GM19455 (cell line): ENCODE measurements around the gene ZNF219.

Source experiments
- ATAC-seq: cut with Tn5 transposase; IDR thresholded peaks from one replicate; pipeline ENCODE4 v1.9.1; 2021; ENCODE audit not compliant: unreplicated experiment

Gene ZNF219

DNA sequence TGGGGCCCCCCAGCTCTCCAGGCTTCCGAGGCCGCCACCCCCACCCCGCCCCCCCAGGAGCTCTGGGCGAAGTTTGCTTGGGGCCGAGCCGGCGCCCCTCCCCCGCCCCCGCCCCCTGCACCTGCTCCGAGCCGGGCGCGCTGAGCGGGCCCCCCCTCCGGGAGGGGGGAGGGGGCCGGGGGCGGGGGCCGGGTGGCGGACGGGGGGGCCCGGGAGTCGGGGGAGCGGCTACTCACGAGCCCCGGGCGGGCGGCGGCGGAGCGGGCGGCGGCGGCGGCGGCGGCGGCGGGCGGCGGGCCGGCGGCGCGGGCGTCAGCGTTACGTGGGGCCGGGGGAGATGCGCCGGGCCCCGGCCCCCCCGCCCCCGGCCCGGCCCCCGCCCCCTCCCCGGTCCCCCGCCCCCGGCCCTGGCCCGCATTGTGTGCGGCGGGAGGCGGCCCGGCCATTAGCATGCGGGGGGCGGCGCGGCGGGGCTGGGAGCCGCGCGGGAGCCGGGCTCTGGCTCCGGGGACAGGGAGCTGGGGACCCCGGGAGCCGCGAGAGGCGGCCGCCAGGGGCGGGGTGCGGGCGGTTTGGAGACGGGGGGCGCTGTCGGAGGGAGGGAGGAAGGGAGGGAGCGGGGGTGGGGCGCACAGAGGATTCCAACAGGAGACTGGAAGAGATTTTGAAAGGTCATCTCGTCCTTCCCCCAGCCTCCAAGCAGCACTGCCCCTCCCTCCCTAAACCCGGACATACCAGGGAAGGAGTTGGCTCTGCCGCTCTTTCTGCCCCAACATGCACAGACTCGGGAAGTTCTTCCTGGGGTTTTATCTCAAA, at the start of gene ZNF219:
Gene ZNF219, minus strand, starts transcription at position 580 of the 816 bp plus-strand sequence. CDS start 5,064 bp downstream, outside the sequence.
- ATAC-seq = no peak

DNA sequence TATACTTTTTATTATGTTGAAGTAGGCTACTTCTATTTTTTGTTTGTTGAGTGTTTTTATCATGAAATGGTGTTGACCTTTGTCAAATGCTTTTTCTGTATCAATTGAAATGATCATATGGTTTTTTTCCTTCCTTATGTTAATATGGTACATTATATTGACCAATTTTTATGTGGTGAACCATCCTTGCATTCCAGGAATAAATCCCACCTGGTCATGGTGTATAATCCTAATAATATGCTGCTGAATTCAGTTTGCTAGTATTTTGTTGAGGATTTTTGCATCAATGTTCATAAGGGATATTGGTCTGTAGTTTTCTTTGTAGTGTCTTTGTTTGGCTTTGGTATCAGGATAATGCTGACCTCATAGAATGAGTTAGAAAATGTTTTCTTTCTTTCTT, 47.0 kb upstream of the ZNF219 start:
- ATAC-seq = no peak

DNA sequence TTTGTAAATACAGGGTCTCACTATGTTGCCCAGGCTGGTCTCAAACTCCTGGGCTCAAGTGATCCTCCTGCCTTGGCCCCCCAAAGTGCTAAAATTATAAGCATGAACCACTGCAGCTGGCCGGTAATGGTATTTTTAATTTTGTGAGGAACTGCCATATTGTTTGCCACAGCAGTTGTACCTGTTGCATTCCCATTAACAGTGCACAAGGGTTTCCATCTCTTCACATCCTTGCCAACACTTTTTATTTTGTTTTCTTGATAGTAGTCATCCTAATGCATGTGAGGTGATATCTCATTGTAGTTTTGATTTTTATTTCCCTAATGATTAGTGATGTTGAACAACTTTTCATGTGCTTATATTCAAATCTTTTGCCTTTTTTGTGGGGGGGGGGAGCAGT, 43.9 kb upstream of the ZNF219 start:
- no peak for ATAC-seq

DNA sequence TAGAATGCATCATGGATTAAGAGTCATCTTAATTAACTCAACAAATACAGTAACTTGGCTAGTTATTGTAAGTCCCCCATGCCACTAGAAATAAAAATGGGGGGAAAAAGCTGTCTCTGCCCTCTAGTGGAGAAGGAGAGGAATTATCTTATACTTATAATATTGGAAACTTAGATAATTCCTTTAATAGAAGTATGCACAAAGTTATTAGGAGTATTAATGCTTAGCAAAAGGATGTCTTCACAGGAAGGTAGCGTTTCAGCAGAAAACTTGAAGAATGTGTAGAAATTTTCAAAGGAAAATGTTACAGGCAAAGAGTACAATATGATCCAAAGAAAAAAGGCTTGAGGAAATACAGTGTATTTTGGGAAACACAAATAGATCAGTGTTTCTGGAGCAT, 37.6 kb upstream of the ZNF219 start:
- ATAC-seq = no peak

DNA sequence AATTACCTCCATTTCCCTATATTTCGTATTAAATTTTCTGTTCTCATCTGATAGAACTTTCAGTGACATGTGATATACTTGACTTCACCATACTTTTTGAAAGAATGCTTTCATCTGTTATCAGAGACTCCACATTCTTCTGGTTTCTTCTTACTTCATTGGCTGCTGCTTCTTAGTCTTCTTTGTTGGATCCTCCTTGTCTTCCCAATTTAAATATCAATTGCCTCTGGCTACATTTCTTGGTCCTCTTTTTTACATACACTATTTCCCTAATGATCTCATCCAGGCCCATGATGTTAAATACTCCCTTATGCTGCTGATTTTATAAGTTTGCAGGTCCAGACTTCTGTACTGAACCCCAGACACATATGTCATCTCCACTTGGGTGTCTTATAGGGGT, 35.4 kb upstream of the ZNF219 start:
- no peak for ATAC-seq

DNA sequence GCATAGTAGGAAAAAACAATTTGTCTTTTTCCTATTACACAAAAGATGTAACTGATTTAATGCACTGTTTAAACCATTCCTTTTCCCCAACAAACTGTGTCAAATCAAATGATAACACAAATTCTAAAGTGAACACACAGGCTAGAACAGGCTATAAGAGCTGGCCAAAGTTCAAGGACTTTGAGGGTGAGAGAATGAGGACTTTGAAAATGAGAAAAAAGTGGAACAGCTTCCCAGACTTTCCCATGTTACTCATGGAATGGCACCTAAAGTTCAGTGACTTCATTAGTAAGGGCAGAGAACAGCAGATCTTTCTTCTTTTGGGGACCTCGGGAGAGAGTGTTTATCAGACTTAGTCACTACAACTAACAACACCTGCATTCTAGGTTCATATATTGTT, 25.0 kb upstream of the ZNF219 start:
- ATAC-seq = no peak

DNA sequence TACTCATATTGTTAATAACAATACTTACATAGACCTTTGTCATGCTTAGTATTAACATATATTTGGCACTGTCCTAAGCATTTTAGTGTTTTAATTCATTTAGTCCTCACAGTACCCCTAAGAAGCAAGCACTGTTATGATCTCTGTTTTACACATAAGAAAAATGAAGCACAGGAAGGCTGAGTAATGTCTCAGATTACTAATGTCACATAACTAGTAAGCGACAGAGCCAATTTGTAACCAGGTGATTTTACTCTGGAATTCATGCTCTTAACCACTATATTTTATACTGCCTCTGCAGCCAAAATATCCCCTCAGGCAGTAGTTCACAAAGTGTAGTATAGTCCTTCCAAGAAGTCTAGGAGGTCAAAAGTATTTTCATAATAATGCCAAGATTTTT, 22.7 kb upstream of the ZNF219 start:
- ATAC-seq = no peak

DNA sequence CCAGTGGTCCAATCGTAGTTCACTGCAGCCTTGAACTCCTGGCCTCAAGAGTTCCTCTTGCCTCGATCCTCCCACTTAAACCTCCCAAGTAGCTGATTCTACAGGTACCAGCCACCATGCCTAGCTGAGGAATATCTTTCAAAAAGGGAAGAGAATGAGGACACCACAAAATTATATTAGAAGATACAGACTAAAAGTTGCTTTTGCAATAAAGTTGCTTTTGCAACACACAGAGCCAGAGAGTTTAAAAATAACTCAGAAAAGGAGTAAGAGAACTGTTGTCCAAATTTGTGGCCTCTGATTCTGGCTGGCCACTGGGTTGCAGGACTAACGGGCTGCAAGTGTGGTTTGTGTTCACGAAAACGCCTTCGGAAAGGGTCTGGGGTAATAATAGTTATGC, 22.2 kb upstream of the ZNF219 start:
- no peak for ATAC-seq

DNA sequence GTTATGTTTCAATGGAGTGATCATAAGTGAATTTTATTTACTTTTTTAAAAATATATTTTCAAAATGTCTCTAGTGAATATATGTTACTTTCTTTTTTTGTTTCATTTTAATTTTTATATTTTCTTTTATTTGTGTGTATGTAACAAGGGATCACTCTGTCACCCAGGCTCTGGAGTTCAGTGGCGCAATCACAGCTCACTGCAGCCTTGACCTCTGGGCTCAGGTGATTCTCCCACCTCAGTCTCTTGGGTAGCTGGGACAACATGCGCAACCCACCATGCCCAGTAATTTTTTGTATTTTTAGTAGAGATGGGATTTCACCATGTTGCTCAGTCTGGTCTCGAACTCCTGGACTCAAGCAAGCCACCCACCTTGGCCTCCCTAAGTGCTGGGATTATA, 20.5 kb upstream of the ZNF219 start:
- ATAC-seq = no peak

DNA sequence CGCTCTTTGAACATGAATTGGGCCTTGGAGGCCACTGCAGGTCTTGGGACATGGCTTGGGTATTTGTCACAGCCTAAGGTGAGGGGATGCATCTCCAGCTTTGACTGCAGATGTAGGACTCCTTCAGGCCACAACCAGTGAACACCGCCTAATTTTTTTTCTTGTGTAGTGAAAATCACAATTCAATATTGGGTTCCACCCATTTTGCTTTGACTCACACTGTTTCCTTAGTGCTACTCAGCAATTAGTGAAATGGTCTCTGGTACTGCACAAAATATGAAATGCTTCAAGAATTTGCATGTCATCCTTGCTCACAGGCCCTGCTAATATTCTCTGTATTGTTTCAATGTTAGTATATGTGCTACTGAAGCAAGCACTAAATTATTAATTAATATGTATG, 14.9 kb upstream of the ZNF219 start:
- no peak for ATAC-seq

DNA sequence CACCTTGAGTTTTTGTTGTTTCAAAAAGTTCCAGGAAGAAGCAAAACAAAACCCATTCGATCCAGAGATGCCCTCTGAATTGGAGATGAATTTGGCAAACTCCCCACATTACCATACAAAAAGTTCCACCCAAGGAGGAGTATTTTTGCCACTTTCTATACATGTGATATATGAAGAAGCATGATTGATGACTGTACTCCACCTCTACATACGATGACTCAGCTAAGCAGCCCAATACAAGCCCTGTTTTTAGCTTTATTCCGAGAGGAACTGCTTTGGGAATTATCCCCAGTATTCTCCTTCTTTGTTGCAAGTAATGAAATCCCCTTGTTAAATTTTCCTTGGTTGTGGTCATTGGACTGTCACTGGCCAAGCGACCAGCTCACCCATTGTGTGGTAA, 13.8 kb upstream of the ZNF219 start:
- no peak for ATAC-seq

DNA sequence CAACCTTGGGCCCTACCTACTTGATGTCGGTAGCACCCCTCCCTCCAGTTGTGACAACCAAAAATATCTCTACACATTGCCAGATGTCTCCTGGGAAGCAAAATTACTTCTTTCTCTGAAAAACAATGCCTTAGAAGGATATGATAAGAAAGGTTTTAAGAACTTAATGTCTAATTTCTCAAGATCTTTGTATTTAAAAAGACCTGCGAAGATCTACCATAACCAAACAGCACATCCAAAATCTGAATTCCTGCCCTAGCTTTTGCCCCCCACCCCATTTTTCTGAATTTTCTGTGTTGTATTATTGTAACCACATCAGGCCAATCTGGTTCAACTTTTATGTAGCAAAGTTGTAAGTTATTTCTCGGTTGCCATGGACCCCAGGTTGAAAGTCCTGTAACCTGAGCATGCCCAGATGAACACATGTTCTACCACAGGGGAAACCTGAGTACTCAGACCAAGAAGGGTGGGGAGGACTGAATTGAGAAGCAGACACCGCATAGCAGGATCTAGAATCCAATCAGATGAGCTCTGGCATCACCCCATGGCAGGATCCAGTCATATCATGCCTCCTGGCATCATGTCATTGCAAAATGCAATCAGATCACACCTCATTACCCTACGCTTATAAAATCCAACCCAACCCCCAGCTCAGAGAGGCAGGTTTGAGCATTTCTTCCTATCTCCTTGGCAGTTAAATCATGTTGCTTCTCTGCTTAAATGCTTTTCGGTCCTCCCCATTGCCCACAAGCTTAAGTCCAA, 11.1 kb upstream of the ZNF219 start:
- peak; percentile 62 for ATAC-seq

DNA sequence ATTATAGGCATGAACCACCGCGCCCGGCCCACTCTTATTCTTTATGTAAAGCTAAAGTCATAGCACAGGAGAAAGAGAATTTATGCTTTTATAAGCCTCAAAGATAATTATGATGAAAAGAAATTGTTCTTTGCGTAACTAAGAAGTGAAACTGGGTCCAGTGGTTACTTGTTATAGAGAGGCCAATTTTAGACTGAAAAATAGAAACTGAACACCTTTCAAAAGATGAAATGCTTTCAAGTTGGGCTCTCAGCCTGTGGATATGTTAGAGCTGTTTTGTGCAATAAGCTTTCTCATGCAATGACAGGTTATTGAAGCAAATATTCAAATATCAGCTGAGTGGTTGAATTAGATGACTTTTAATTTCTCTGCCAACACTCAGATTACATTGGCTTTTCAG, 10.3 kb upstream of the ZNF219 start:
- no peak for ATAC-seq

DNA sequence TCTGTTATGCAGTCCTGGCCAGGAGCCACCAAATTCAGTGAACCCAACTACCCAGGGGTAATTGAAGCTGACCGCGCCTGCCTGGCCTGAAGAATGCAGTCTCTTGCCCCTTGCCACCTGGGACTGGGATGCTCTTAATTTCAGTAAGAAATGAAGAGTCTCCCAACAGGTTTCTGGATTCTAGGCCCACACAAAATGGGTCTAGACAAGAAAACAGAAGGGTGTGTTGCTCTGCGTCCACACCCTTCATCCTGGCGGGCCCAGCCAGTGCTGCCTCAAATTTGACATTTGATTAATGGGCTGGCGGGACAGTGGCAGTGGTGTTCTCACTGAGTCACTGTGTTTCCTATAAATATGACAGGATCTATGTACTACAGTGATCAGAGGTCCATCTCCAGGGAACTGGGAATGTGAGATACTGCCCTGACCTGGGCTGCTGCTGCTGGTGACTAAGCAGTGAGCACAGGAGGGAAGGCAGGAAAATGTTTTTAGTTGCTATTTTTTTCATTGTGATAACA, 8.9 kb upstream of the ZNF219 start:
- no peak for ATAC-seq

DNA sequence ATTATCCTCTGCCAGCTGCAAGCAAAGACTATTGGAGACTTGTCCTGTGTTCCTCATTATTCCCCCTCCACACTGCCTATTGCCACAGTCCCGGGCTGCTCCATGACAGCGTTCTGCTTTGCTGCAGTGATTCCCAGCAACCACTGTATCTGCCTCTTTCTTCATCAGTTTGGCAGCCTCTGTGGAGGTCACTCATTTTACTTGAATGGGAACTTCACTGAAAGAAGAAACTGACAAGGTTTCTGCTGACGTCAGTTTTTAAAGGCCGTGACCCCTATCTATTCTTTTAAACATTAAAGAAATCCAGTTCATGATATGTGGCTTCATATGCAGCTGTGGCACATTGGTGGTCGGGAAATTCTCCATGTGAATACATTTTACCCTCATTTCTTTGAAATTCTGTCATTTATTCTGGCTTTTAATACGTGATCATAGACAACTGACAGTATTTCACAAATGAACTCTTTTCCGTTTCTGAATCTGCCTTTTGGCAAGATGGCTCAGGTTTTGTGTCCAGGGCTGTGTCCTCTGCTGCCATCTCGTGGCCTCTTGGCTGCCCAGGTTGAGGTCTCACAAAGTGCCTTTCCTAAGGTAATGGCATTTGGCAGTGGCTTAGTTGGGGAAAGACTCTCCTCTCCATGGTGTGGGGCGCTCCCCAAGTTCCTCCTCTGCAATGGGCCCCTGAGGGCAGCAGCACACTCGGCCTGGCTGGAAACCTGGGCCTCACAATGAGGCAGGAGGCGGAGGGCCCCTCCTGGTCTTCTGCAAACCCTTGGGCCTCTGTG, 8.2 kb upstream of the ZNF219 start:
- no peak for ATAC-seq

DNA sequence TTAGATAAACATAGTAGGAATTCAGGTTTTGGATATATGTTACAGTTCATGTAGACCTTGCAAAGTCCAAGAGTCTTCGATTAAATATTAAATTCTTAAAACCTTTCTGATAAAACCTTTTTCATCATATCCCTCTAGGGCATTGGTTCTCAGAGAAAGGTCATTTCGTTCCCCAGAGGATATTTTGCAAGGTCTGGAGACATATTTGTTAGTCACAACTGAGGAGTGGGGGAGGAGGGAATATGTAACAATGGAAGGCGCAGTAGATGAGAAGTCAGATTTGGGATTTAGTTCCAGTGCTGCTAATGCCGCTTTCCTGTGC, 7.7 kb upstream of the ZNF219 start:
- ATAC-seq = no peak

DNA sequence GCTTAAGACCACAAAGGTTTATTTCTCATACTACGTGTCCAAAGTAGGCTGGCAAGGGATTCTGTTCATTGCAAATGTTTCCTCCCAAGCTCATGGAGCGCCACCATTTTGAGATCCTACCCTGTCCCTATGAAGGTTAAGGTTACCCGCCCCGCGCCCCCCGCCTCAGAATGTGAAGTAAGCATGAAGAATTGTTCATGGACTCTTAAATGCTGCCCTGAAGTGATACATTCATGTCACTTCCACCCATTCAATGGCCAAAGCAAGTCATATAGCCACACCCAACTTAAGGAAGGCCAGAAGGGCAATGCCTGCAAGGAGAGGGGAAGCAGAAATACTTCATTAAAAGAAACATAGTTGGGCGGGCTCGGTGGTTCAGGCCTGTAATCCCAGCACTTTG, 6.6 kb upstream of the ZNF219 start:
- no peak for ATAC-seq

DNA sequence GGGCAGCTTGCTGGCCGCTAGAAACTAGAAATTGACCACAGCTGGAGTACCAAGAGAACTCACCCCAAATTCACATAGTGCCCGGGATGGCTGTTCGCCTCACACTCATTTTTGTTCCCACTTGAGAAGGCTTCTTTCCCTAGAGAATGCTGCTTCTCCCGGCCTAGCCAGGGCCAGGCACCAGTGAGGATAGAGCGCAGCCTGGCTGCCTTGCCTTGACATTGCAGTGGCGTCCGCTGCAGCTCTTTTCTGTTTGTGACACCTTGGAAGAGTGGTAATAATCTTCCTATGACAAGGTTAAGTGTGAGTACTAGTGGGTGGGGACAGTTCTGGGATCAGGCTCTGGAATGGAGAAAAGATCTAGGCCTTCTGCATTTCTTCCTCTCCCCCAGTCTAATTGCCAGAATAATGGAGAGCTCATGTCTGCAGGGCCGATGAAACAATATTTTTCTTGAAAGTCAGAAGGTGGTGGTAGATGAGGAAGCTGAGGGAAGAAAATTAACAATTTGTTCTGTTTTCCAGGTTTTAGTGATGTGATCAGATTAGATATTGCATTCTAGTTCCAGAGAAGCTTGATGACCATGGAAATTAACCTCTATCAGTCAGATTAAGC, 6.1 kb upstream of the ZNF219 start:
- peak; percentile 42 for ATAC-seq

DNA sequence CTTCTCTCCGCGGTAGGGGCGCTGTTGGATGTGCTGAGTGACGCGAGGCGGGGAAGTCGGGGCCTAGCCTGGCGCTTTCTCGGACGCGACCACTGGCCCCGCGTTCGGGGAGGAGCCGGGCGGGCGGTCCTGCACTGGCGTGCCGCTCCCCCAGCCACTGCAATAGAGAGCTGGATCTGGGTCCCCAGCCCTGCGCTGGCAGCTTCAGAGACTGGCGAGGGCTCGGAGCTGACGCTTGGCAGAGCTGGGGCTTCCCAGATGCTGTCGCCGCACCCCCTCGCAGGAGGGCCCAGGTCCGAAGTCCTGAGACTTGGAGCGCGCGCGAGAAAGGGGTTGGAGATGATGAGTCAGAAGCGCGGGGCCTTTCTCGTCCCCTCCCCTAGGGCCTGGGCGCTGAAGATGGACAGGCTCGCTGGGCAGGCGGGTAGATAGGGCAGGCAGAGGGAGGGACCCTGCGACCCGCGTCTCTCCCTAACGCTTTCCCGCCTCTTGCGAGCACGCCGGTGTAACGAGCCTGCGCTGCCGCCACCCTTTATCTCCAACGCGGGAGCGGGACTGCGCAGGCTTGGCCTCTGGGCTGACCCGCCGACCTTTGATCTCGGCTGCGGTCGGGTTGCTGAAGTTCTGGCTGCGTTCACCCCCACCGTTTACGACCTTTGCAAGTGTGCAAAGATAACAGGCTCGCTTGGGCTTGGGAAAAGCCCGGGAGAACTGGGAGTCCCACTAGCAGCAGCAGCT, 5.4 kb upstream of the ZNF219 start:
- ATAC-seq = peak; percentile 92

DNA sequence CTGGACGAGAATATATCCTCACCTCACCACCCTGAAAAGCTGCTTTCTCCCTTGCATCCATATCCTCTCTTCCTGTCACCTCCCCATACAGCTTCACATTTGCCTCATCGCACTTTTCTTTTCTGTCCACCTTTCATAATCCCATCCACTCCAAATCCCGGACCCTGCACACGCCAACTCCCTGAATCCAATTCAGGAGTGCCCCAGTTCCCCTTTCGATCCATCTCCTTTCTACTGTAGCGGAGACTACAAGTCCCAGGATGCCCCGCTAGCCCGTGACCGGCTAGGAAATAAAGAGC, 4.9 kb upstream of the ZNF219 start:
- ATAC-seq = no peak
